GM10266 (cell line): Measurements from ENCODE around the gene ERC1.
A peak's percentile ranks its signal among the peaks of the same experiment; 100 is the strongest.

Experiments
- DNase-seq: peaks from one replicate; pipeline ENCODE4 v3.0.0; 2012; ENCODE audit errors: extremely low spot score
- TF ChIP-seq, protein P1 (sequence below): IDR thresholded peaks from 2 replicates; pipeline ENCODE4 v1.5.1; 2012; ENCODE audit warnings: mild to moderate bottlenecking, low read depth; ENCODE audit not compliant: control insufficient read depth, insufficient read depth; ENCODE audit errors: missing control alignments

ERC1 gene

GRCh38 chr12:1279050-1279449 lies 288.0 kb downstream of the ERC1 start:
- no peak for DNase-seq
- TF ChIP-seq, protein P1, sequence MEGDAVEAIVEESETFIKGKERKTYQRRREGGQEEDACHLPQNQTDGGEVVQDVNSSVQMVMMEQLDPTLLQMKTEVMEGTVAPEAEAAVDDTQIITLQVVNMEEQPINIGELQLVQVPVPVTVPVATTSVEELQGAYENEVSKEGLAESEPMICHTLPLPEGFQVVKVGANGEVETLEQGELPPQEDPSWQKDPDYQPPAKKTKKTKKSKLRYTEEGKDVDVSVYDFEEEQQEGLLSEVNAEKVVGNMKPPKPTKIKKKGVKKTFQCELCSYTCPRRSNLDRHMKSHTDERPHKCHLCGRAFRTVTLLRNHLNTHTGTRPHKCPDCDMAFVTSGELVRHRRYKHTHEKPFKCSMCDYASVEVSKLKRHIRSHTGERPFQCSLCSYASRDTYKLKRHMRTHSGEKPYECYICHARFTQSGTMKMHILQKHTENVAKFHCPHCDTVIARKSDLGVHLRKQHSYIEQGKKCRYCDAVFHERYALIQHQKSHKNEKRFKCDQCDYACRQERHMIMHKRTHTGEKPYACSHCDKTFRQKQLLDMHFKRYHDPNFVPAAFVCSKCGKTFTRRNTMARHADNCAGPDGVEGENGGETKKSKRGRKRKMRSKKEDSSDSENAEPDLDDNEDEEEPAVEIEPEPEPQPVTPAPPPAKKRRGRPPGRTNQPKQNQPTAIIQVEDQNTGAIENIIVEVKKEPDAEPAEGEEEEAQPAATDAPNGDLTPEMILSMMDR: peak; percentile 3

- TF ChIP-seq, protein P1: no peak
- no peak for DNase-seq
Measured at GRCh38 chr12:1280059-1280458, 289.0 kb downstream of the ERC1 start.

GRCh38 chr12:1281683-1282366 lies 290.8 kb downstream of the ERC1 start:
- TF ChIP-seq, protein P1: no peak
- DNase-seq: no peak

GRCh38 chr12:1282670-1283315 lies 291.8 kb downstream of the ERC1 start:
- DNase-seq: no peak
- TF ChIP-seq, protein P1: no peak

GRCh38 chr12:1283316-1283715 lies 292.3 kb downstream of the ERC1 start:
- TF ChIP-seq, protein P1: no peak
- DNase-seq: no peak

DNA sequence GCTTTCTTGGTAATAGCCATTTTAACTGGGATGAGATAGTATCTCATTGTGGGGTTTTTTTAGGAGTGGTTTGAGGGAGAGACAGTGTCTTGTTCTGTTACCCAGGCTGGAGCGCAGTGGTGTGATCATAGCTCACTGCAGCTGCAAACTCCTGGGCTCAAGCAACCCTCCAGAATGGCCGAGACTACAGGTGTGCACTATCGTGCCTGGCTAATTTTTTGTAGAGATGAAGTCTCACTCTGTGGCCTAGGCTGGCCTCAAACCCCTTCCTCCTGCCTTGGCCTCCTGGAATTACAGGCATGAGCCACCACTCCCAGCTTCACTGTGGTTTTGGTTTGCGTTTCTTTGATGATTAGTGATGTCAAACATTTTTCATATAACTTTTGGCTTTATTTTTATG lies 293.6 kb downstream of the ERC1 start:
- DNase-seq: no peak
- TF ChIP-seq, protein P1: no peak

- no peak for DNase-seq
- TF ChIP-seq, protein P1: no peak
Measured at GRCh38 chr12:1287446-1287975, 296.5 kb downstream of the ERC1 start.
